HK-2 (cell line): Measurements from ENCODE around the gene EPS8L2.

ENCODE experiments used
- DNase-seq: peaks from one replicate; pipeline ENCODE4 v3.0.0-alpha.2; 2018; ENCODE audit not compliant: unreplicated experiment

The EPS8L2 gene

DNA sequence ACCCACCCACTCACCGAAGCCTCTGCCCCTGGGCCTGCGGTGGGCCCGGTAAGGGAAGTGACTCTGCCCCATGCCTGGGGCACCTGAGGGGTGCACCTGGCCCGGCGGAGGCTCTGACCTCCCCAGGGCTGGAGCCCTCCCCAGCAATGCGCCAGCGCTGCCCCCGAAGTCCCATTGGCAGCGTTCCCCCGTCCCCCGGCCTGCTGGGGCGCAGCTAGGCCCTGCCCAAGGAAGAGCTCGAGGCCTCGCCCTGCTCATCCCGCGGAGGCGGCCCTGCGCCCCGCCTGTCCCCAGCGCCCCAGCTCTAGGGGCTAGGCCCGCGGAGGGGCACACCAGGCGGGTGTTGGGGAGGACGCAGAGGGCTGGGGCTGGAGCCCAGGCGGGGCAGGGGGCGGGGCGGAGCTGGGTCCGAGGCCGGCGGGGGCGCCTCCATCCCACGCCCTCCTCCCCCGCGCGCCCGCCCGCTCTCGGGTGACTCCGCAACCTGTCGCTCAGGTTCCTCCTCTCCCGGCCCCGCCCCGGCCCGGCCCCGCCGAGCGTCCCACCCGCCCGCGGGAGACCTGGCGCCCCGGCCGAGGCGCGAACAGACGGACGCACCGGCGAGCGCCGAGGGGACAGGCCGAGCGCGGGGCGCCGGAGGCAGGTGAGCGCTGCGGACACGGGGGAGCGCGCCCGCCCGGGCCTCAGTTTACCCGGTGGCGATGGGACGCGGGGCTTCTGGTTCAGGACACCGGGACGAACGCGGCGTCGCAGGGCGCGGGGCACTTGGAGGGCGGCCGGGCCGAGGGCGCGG lies at the start of gene EPS8L2:
EPS8L2 (plus strand) TSS at position 586 of the 793 bp plus-strand sequence. CDS start 3,177 bp downstream, outside the sequence.
- DNase-seq, result peak; percentile 73

DNA sequence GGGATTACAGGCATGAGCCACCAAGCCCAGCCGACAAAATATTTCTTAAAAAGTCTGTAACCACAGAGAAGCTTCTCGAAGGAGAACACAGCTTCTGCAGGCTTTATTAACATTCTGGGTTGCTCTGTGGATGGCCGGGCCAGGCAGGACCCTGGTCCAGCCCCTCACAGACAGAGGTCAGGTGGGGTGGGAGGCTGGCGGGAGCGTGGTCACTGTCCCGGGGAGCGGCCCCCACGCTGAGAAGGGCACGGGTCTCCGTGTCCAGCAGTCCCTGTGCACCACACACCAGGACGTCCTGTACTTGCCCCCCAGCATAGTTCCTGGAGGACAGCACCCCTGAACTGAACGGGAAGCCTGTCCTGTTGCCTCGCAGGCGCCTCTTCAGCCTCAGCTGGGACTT lies 49.6 kb upstream of the EPS8L2 start:
- no peak for DNase-seq

DNA sequence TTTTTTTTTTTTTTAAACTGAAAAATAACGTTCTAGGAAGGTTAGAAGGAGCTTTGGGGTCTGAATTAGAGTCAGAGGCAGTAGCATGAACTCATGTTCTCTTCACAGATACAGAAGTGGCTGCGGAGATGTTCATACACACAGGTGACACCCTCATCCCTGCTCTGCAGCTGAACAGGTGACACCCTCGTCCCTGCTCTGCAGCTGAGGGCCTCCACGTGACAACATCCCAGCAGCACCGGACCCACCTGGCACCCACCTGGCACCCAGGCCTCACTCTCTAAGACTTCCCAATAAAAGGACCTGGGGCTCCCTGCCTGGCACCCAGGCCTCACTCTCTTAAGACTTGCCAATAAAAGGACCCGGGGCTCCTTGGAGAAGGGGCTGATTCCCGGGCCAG lies 49.2 kb upstream of the EPS8L2 start:
- DNase-seq, result no peak

DNA sequence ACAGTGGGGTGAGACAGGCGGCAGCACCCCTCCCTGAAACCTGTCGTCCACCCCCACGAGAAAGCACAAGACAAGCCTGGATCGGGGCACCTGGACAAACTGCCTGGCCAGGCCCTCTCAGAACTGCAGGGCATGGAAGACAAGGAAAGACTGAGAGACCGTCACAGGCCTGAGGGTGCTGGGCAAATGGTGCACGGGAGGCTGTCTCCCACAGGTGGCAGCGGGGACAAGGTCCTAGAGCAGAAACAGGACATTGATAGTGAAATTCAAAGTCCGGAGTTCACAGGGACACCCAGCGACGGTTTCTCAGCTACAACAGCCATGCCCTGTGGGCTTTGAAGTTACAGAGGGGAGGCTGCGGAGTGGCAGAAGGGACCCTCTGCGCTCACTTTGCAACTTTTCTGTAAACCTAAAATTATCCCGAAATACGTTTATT lies 48.3 kb upstream of the EPS8L2 start:
- no peak for DNase-seq

DNA sequence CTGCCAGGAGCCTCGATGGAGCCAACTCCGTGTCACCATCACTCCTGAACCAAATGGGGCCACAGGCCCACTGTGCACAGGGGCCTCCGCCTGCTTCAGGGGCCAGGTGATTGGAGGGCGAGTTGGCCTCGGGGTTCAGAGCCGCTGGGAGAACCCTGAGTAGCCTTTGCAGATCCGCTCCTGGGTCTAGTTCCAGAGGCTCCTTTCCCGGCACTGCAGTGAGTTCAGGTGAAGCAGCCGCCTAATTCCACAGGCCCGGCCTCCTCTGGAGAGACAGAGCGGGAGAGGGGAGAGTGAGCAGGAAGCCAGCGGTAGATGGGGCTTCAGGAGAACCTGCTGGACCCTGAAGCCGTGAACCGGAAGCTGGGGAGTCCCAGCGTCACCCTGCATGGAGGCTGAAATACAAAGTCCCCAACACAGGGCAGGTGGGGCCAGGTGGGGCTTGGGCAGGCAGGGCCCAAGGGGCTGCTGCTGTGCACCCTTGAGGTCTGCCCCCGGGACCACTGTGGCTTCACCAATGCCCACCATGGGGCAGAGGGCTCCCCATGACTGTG lies 46.4 kb upstream of the EPS8L2 start:
- DNase-seq, result no peak

DNA sequence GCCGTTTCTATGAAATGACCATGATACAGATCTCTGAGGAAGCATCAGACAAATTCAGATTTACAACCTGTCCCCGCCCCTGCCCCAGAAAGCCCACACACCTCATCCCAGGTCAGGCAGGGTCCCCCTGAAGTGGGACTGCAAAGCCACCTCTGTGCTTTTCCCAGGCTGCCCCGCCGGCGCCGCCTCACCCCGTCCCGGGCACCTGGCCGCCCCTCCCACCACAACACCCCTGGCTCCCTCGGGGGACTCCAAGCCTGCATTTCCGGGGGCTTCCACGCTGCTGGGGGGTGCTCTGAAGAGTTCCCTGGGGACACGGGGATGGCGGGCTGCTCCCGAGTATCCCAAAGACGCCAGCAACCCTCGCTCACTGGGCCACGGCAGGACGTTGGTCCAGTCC lies 45.8 kb upstream of the EPS8L2 start:
- DNase-seq, result no peak

DNA sequence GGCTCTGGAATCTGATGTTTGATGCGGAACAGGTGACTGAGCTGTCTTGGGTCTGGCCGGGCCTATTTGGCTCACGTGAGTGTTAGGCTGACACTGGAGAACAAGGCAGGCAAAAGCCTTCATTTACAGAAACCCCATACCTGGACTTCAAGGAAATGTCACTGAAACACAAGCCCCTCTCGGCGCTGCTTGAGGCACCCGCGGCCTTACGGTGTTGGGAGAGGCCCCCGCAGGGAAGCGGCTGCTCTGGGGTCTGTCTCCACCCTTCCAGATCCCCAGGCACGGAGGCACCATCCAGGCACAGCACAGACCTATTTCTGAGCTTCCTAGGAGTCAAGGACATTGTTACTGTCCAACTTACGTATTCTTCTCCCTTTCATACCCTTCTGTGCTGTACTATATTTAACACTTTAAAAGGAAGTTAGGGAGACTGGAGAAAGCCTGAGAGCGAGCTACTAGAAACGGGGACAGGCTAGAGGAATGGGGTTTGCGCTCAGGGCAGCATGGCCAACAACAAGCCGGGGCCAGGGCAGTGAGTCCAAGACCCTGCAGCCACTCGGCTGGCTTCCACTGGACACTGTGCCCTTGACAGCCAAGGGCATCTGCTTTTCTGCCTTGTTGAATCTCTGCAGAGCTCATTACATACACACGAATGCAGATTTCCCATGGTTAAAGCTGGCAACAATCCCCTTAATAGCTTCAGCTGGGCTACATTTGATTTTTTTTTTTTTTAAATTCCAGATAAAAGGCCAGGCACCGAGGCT lies 45.2 kb upstream of the EPS8L2 start:
- DNase-seq, result no peak

DNA sequence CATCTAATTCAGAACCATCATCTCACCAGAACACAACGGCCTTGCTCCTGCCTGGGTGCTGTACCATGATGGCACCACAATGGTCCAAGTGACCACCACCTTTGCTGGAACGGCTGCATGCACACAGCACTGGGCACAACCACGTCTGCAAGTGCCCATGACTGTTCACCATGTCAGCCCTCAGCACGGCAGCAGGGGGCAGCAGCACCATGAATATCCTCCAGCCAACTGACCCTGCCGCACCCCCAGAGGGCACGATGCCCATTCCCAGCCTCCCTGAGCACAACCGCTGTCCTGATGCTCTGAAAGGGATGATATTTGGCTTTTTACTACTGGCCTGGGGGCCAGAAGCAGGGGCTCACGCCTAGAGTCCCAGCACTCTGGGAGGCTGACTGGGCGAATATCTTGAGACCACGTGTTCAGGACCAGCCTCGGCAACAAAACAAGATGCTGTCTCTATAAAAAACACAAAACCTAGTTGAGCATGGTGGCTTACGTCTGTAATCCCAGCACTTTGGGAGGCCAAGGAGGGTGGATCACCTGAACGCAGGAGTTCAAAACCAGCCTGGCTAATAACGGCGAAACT lies 43.2 kb upstream of the EPS8L2 start:
- no peak for DNase-seq

DNA sequence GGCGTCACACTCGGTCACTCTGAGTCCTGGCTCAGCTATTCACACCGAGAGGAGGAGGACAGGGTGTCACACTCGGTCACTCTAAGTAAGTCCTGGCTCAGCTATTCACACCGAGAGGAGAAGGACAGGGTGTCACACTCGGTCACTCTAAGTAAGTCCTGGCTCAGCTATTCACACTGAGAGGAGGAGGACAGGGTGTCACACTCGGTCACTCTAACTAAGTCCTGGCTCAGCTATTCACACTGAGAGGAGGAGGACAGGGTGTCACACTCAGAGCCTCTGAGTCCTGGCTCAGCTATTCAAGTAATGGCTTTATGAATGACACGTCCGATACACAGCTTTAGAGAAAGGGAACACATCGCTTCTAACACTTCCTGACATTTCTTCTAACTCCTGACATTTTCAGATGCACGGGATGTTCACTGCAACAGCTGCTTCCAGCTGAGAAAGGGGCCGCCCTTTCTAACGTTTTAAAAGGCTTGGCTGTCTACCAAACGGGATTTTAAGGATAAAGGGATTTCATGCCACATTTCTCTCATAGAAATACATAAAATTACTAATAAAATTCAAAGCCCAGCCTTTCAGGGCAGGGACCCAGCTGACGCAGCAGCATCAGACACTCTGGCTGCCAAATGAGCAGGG lies 40.8 kb upstream of the EPS8L2 start:
- DNase-seq, result no peak

DNA sequence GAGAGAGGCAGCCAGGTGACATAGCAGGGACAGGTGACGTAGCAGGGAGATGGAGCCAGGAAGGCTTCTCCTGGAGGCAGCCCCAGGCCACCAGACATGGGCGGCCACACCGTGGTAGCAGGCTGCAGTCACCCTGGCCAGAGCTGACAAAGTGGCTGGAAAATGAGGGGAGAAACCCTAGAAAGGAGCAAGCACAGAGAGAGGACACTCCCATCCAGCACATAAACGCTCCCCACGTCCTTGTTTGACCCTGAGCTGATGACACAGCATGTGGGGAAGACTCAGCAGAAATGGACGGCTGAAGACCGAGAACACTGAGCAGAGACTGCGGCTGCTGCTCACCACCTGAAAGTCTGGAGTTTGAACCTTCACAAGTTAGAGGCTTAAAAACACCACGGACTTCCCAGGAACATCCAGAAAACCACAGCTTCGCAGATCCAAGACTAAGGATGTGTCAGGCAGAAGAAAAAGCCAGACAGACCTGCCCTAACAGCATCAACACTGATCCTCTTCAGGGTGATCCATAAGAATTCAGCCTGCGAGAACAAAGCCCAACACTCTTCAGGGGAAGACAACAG lies 40.2 kb upstream of the EPS8L2 start:
- no peak for DNase-seq

DNA sequence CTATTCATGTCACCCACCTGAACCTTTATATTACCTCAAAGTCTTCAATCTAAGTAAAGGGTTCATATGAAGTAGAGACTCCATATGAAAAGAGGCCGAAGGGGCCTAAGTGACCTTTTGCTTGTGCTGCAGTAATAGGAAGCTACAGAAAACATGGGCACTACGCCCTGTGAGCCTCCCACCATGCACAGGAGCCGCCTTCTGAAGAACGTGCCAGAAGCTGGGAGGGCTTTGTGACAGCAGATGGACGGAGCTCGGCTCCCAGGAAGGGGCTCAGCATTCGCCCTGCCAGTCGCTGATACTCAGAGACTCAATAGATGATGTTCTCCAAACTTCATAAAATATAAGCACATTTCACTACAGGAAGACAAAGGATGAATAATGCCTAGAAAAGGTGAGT lies 32.2 kb upstream of the EPS8L2 start:
- DNase-seq, result no peak

DNA sequence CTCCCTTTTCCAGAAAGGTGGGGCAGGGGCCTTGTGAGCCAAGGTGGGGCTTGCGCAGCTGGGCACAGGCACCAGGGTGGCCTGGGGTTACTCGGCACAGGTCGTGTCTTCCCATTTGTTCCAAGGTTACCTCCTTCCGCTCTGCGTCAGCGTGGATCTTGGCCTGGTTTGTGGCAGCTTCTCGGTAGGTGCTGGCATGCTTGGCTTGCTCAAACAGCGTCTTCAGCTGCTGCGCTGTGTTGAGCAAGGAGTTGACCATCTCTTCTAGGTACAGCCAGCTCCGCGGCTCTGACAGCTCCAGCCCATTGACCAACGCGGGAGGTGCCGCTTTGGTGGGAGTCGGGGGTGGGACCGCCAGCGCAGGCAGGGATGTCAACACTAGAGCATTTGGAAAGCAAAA lies 31.6 kb upstream of the EPS8L2 start:
- DNase-seq, result no peak

DNA sequence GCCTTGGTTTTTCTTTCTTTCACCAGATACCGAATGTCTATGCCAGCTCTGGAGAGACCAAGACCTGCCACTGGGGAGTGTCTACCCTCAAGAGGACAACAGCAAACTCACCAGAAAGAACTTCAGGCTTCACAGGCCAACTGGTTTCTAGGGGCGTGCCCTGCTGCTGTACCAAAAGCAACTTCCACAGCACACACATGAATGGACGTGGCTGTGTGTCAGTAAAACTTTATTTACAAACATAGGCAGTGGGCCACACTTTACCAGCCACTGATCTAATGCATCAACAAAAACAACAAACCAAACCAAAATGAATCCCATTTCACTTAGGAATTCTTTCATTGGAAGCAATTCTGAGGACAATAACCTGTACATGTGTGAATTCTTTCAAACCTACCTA lies 27.7 kb upstream of the EPS8L2 start:
- no peak for DNase-seq

DNA sequence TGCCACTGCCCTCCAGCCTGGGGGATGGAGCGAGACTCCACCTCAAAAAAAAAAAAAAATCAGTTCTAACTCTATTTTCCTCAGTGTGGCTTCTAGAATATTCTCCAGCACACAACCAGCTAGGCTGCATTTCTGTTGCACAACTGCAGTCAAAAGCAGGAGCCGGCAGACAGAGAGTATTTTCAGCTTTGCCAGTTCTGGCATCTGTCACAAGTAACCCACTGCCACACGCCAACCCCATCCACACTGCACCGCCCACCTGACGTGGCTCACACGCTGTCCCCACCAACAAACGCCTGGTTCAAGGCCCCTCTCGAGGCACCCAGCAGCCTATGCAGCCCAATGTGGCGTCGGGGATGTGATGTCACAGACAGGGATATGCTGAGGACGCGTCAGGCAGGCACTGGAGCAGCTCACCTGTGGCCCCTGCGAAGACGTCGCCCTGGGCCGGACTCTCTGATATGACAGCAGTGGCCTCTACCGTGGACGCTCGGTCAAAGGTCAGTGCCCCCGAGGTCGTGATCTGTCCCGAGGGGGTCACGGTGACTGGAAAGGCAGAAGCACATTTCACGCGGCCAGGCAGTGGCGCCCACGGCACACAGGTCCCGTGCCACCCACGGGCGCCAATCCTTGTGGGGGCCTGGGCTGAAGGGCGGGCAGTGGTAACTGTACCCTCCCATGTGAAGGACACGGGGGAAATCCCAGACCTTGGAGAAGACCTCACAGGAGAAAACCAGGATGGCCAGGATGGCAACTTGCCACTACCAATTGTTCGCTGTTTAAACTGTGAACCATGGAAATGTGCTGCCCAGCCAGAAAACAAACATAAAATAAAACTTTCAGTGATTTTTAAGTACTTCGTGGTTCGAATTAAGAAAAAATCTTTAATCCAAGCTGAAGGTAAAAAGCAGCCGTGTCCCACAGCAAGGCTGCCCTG lies 26.5 kb upstream of the EPS8L2 start:
- no peak for DNase-seq

DNA sequence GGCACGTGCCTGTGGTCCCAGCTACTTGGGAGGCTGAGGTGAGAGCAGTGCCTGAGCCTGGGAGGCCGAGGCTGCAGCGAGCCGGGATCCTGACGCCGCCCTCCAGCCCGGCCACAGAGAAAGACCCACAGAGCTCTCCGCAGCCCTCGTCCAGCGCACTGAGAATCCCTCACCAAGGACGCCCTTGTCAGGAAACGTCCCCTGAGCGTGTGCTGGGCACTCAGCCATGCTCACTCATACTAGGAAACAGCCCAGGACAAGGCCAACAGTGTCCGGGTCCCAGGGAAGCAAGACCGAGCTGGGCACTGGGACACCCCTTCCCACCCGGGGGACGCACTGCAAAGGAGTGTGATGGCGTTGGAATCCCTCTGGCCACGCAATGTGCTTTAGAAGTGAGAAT lies 25.6 kb upstream of the EPS8L2 start:
- no peak for DNase-seq

DNA sequence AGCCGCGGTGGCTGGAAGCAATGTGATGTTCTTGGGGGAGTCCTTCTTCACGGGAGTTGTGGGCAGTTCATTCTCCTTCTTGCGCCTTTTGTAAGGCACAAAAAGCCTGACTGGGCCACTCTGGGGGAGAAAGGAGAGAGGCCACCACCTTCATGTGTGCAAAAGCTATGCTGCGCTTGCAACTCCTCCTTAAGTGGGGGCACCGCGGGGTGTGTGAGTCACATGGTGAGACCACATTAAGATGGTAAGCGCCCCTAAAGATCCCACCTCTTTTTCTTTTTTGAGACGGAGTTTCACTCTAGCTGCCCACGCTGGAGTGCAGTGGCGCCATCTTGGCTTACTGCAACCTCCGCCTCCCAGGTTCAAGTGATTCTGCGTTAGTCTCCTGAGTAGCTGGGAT lies 25.1 kb upstream of the EPS8L2 start:
- DNase-seq, result no peak

DNA sequence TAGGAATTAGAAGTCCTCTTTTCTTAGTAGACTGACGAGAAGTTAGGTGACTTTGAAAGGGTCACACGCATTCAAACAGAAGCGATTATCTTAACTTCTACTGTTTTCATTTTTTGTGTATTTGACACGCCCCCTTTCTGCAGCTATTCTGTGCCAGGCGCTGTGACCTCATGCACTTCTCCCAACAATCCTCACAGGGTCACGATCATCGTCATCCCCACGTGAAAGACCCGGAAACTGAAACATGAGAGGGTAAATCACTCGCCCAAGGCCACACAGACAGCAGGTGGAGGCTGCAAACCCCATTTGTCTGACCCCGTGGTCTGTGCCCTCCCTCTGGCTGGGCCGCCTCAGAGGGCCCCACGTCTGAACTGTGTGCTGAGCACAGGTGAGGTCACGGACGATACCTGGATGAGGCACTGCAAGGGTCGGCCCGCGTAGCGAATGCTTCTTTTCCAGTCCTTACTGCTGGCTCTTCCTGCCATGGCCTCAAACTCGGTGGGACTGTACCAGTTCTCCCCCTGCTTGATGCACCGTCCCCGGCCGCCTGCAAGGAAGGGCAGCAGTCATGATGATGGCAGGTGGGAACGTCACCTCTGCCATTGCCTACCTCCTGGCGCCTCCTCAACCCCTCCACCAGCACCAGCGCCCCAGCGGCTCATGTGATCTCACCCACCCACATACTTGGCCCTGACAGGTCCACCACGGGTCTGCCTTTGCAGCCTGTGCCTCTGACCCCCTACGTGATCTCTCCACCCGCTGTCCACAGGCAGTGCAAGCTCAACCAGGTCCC lies 19.4 kb upstream of the EPS8L2 start:
- DNase-seq, result no peak

DNA sequence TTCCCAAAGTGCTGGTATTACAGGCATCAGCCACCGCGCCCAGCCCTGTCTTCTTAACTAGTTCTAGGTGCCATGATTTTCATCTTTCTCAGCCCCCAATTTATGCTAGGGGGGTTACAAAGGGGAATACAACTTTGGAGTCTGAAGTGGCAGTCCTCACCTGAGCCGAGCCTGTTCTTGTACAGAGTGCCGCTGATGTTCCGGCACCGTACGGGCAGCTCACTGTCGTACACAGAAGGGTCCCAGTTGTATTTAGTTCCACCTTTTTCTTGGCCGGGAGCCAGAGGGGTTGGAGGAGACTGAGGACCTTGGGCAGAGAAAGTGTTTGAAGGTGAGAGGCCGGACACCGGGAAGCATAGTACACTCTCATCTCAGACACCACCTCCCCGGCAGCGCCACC lies 18.3 kb upstream of the EPS8L2 start:
- DNase-seq, result no peak

DNA sequence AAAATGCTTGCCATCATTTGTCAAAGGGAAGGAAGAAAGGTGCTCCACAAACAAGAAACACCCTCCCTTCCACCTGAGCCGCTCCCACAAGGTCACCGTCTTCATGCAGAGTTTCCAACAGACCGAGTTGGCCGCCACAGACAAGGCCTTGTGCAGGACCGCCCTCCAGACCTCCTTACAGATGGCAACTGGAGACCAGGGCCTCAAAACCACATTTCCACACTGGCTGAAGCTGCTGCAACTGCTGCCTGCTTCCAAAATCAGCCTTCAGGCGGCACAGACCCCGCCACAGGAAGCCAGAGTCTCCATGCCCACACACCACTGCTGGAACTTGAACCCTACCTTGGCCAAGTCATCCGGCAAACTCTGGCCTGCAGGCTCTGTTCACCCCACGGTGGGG lies 17.4 kb upstream of the EPS8L2 start:
- DNase-seq, result no peak

DNA sequence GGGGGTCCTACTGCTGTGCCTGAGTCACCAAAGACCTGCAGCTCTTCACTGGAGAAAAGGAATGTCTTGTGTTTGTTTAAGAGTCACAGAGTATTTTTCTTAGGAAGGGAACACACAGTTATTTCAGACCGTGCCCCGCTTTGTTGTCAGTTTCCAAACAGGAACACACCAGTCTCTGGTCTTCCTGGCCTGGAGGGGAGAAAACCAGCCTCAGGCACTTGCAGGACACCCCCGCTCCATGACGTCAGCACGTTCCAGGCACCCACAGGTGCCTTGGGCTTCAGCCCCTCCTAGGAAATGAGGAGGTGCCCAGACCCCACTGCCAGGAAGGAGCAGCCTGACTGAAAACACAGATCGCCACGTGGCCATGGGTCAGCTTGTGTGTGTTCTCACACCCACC lies 16.4 kb upstream of the EPS8L2 start:
- DNase-seq, result no peak
